Nephron progenitor cell (in vitro differentiated cells): Measurements from ENCODE around the gene GLOD4.
"Not testable (repeated sequence)": the region's sequence is repeated elsewhere in the genome, so short reads cannot be mapped to it uniquely, and the experiment has no call there.

Experiments
- DNase-seq: peaks from one replicate; pipeline ENCODE4 v3.0.0; 2021
- H3K27ac Mint-ChIP-seq: 2 replicates; pipeline ENCODE4 v1.8.0; 2021; ENCODE audit warnings: mild to moderate bottlenecking, moderate library complexity, mixed read lengths
- H3K27me3 Mint-ChIP-seq: 2 replicates; pipeline ENCODE4 v1.8.0; 2021; ENCODE audit warnings: mild to moderate bottlenecking, low read depth, mixed read lengths; ENCODE audit not compliant: poor library complexity
- H3K36me3 Mint-ChIP-seq: 2 replicates; pipeline ENCODE4 v1.8.0; 2021; ENCODE audit warnings: low read depth, mixed read lengths
- H3K4me1 Mint-ChIP-seq: 2 replicates; pipeline ENCODE4 v1.8.0; 2021; ENCODE audit warnings: mixed read lengths
- H3K4me3 Mint-ChIP-seq: 2 replicates; pipeline ENCODE4 v1.8.0; 2021; ENCODE audit warnings: mild to moderate bottlenecking, moderate library complexity, mixed read lengths
- H3K9me3 Mint-ChIP-seq: 2 replicates; pipeline ENCODE4 v1.8.0; 2021; ENCODE audit warnings: mild to moderate bottlenecking, moderate library complexity, mixed read lengths
- CTCF ChIP-seq: fragments of 200-600 bp; sonication (generic); IDR thresholded peaks from 2 replicates; pipeline ENCODE4 v1.5.0; 2021; ENCODE audit warnings: antibody characterized with exemption

The GLOD4 gene

GRCh38 chr17:773467-774312 lies 8.4 kb downstream of the GLOD4 start:
- H3K36me3 Mint-ChIP-seq: peaks cover 90% of the 10 kb centered on the region
- no peaks in the 10 kb centered on the region for H3K27me3 Mint-ChIP-seq
- peaks cover 6% of the 10 kb centered on the region for H3K4me1 Mint-ChIP-seq
- H3K4me3 Mint-ChIP-seq: no peak overlapping the region
- no peak for TF ChIP-seq CTCF
- peak overlapping the region; percentile 74 for H3K27ac Mint-ChIP-seq
- no peak for DNase-seq
- H3K9me3 Mint-ChIP-seq: no peaks in the 10 kb centered on the region

GRCh38 chr17:773016-773415 lies 9.1 kb downstream of the GLOD4 start:
- Mint-ChIP-seq H3K9me3 (no peaks in the 10 kb centered on the region), H3K4me3 (no peak overlapping the region), H3K4me1 (peaks cover 6% of the 10 kb centered on the region), H3K27me3 (no peaks in the 10 kb centered on the region), H3K27ac (no peak overlapping the region), H3K36me3 (peaks cover 89% of the 10 kb centered on the region)
- DNase-seq: no peak
- no peak for TF ChIP-seq CTCF

GRCh38 chr17:767076-767475 lies 15.0 kb downstream of the GLOD4 start:
- Mint-ChIP-seq H3K4me3 (no peak overlapping the region), H3K4me1 (no peaks in the 10 kb centered on the region), H3K27ac (peak overlapping the region; percentile 77), H3K27me3 (no peaks in the 10 kb centered on the region), H3K36me3 (peaks cover 71% of the 10 kb centered on the region), H3K9me3 (no peaks in the 10 kb centered on the region)
- TF ChIP-seq CTCF: no peak
- DNase-seq: no peak

- no peak overlapping the region for H3K4me3 Mint-ChIP-seq
- no peak for DNase-seq
- H3K4me1 Mint-ChIP-seq: peaks cover 10% of the 10 kb centered on the region
Measured at GRCh38 chr17:760371-760770, 21.7 kb downstream of the GLOD4 start.

GRCh38 chr17:759964-760363 lies 22.1 kb downstream of the GLOD4 start:
- Mint-ChIP-seq H3K4me1 (peaks cover 10% of the 10 kb centered on the region), H3K36me3 (peaks cover 82% of the 10 kb centered on the region), H3K27me3 (no peaks in the 10 kb centered on the region), H3K4me3 (no peak overlapping the region), H3K9me3 (no peaks in the 10 kb centered on the region), H3K27ac (no peak overlapping the region)
- TF ChIP-seq CTCF: no peak
- DNase-seq: no peak

More at GRCh38 chr17:760371-760770, 21.7 kb downstream of the GLOD4 start:
- Mint-ChIP-seq H3K9me3 (no peaks in the 10 kb centered on the region), H3K36me3 (peaks cover 82% of the 10 kb centered on the region), H3K27me3 (no peaks in the 10 kb centered on the region), H3K27ac (no peak overlapping the region)
- no peak for TF ChIP-seq CTCF

- Mint-ChIP-seq H3K4me1 (peaks cover 31% of the 10 kb centered on the region), H3K36me3 (peaks cover 72% of the 10 kb centered on the region), H3K27ac (peak overlapping the region; percentile 78)
- not testable (repeated sequence) for DNase-seq, H3K4me3 Mint-ChIP-seq, H3K27me3 Mint-ChIP-seq, H3K9me3 Mint-ChIP-seq
Measured at GRCh38 chr17:756010-756567, 26.0 kb downstream of the GLOD4 start.

GRCh38 chr17:755319-755961 lies 26.6 kb downstream of the GLOD4 start:
- H3K4me3 Mint-ChIP-seq, H3K27me3 Mint-ChIP-seq, DNase-seq, H3K27ac Mint-ChIP-seq, H3K9me3 Mint-ChIP-seq: not testable (repeated sequence)
- Mint-ChIP-seq H3K36me3 (peaks cover 72% of the 10 kb centered on the region), H3K4me1 (peaks cover 37% of the 10 kb centered on the region)
